B cell (primary cell): ENCODE measurements around the gene PRXL2A.

Experiments
- CTCF ChIP-seq: fragments of 200-600 bp; IDR thresholded peaks from one replicate; pipeline ENCODE4 v1.8.0; 2022; ENCODE audit warnings: antibody characterized with exemption, mild to moderate bottlenecking
- EZH2 ChIP-seq: IDR thresholded peaks from 2 replicates; pipeline ENCODE4 v1.6.1; 2012; ENCODE audit warnings: borderline replicate concordance, low read depth, mild to moderate bottlenecking, moderate library complexity, low read length; ENCODE audit not compliant: insufficient read depth, poor library complexity, severe bottlenecking

DNA sequence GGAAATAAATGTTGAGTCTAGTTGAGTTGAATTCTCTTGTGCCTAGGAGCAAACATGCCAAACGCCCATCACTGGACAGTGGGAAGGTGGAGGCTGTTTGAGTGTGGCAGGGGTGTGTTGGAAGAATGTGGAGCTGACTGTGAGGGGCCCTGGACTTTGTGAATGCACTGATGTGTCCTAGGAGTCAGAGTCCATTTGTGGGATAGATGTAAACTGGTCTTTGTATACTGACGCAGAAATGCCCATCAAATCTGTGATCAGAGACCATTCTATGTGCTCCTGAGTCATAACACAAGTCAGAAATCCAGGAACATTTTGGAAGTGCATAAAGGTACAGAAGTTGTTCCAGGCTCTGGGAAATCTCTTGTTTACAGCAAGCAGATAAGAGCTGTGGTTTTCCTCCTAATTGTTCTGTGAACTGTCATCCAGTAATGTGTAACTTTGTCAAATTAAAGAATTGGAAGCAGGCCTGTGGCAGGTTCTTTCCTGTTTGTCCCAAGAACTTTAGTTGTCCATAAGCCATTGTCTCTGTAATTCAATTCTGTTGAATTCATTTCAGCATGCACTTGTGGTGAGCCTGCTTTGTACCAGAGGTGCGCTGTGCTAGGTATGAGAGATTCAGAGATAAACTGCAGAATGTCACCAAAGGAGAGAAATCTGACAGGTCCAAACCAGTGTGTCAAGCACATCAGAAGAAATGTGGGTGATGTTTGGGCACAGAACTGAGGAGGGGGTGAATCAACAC is 7.6 kb downstream of the PRXL2A start:
- TF ChIP-seq EZH2 = no peak
- TF ChIP-seq CTCF = no peak
